GM21576 (cell line): ENCODE results near the gene PILRB.

Source experiments
- ATAC-seq: cut with Tn5 transposase; IDR thresholded peaks from one replicate; pipeline ENCODE4 v1.9.1; 2021; ENCODE audit warnings: mild to moderate bottlenecking, moderate library complexity; ENCODE audit not compliant: unreplicated experiment

The PILRB gene

DNA sequence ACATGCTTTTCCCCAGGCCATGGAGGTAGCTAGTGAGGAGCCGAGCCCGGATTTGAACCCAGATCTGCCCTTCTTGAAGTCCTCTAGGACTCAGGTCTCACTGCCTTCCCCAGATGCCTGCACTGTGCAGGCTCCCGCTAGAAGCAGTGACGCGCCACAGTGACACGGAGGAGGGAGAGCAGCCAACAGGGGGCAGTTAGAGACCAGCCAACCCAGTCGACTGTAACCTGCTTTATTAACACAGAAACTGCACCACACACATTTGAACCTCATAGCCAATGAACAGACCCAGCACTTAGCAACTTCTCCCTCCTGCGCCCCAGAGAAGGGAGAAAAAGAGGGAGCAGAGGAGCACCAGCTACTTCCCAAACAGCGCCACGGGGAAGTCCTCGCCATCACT, 42.7 kb downstream of the PILRB start:
- ATAC-seq: no peak

DNA sequence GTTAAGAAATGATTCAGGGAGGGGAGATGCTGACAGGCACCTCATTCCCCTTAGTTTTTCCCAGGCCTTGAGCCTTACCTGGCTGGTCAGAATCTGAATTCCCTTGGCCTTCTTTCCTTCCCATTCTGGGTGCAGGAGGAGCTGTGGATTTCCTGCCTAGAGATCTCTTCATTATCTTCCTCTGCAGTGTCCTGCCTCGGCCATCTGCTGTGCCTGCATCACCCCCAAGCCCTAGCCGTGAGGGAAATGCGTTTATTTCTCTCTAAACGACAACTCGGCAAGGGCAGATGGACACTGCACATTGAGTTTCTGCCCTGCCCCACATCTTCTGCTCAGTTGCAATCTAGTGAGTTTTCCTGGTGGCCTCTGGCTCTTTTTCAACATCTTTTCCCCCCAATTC, 43.9 kb downstream of the PILRB start:
- ATAC-seq: no peak

DNA sequence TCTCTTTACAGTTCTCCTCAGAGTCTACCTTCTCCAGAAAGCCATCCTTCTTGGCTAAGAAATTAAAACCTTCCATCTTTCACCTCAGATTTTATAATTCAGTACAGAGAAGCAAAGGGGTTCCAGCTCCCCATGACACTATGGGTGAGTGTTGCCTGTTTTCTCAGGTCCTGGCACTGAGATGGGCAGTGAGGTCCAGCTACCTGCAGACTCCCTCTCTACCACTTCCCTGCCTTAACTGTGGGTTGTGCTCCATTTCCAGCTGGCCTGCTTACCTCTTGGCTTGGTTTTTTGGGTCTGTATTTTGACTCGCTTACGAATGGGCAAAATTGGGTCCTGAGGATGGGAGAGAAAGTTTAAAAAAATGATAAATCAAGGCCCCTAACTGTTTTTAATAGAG, 44.3 kb downstream of the PILRB start:
- no peak for ATAC-seq

DNA sequence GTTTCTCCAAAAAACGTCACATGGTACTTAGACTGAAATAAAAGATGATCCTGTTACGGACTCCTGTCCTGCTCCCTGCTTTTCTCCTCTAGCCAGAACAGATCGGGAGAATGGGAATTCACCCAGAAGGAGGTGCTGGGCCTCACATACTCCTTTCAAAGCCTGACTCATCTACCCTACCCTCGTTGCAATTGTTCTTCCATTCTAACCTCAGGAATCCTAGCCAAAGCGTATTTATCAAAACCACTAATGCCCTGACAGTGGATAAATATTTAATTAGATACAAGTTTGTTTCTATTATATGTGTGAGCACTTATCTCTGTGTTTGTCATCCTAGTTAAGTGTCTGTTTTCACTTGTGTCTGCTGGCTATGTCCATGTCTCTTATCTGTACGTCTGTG, 48.9 kb downstream of the PILRB start:
- ATAC-seq: no peak

DNA sequence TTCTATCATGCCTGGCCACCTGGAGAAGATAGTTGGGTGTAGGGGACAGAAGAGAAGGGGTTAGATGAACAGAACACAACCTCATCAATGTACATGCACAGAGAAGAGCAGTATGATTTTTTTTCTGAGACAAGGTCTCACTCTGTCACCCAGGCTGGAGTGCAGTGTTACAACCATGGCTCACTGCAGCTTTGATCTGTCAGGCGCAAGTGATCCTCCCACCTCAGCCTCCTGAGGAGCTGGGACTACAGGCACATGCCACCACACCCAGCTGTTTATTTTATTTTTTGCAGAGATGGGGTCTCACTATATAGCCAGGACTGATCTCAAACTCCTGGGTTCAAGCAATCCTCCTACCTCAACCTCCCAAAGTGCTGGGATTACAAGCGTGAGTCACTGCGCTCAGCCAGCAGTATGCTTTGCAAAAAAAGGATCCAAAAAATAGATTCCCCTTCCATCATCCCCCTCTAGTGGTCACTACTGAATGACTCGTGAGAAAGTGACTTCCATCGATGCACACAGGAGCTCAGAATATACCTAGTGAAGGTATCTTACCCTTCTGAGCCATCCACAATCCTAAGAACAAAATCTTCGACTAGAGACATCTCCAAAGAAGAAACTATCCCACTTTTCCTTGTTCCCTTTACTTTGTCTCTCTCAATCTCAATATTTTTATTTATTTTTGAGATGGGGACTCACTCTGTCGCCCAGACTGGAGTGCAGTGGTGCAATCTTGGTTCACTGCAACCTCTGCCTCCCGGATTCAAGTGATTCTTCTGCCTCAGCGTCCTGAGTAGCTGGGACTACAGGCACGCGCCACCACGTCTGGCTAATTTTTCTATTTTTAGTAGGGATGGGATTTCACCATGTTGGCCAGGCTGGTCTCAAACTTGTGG, 49.6 kb downstream of the PILRB start:
- ATAC-seq: no peak

DNA sequence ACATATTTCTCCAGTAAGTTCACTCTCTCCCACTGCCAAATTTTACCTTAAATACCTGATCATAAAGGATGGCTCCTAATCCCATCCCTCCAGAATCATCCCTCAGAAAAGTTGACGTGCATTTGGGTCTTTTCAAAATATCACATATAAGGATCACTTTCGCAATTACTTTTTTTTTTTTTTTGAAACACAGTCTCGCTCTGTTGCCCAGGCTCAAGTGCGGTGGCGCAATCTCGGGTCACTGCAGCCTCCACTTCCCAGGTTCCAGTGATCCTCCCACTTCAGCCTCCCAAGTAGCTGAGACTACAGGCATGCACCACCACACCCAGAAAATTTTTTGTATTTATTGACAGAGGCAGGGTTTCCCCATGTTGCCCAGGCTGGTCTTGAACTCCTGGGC, 53.2 kb downstream of the PILRB start:
- ATAC-seq: no peak

DNA sequence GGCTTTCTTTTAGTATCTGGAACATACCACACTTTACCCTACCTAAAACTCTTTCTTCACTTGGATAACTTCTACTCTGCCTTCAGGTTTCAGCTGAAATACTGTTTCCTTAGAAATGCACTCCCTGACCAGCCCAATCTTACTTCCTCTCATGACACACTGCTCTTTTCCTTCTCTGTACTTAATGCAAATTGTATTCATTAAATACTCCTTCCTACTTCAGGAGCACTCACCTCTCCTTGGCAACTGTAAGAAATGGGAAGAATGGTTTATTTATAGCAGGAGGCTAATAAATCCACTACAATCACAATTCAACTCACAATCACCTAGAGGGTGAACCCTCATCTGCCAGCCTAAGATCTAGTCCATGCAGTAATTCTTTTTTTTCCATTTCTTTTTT, 55.4 kb downstream of the PILRB start:
- ATAC-seq: no peak

DNA sequence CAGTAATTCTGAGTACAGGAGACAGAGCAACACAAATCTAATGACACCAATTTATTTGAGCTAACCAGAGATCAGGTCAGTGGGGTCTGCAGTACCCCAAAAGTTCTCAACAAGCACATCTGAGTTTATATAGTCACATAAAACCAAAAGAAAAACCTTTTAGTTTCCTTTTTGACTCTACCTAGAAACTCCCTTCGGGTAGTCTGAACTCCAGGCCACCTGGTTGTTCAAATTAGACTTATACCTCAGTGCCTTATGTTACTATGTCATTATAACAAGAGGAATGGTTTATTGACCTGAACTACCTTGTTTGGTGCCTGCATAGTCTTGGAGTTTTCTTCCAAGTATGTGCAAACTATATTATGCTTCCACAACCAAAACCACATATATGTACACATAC, 56.0 kb downstream of the PILRB start:
- no peak for ATAC-seq

DNA sequence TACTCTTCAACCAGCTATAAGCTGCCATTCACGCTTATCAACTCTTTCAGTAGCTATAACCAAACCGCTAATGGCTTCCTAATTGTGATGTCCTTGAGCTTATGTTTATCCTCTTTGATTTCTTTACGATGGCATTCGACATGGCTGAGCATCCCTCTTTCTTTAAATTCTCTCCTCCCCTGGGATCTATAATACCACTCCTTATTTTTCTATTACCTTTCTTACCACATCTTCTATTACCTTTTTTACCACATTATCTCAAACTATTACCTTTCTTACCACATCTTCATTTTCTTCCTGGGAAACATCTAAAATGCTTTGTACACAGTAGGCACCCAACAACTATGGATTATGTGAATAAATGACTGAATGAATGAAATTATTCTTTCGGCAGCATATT, 57.5 kb downstream of the PILRB start:
- ATAC-seq: no peak
